Prostate gland (tissue), 2 donors: ENCODE results near the gene TMEM35B. TPM values are rescaled to one million over a fixed set of nuclear protein-coding genes. Genes with fewer than 3 reads are reported as not detected.
"Not testable (repeated sequence)": the region's sequence is repeated elsewhere in the genome, so short reads cannot be mapped to it uniquely, and the experiment has no call there.

Experiments
- DNase-seq: peaks from one replicate; pipeline ENCODE4 v3.0.0-alpha.2; 2019; ENCODE audit warnings: low spot score
- H3K27ac ChIP-seq, 2 donors: fragments of 200-600 bp; sonication (generic); 2 replicates each; pipeline ENCODE4 v1.5.1; 2017 to 2019
- H3K27me3 ChIP-seq: fragments of 200-600 bp; sonication (generic); replicated peaks from 2 replicates; pipeline ENCODE4 v1.5.1; 2019; ENCODE audit not compliant: insufficient read depth
- H3K36me3 ChIP-seq, 2 donors: fragments of 200-600 bp; sonication (generic); 1 replicate in 1 of 2; 2 replicates in 1 of 2; pipeline versions ENCODE4 v1.5.1 to v1.8.1; 2017 to 2019
- H3K4me1 ChIP-seq: fragments of 200-600 bp; sonication (generic); replicated peaks from 2 replicates; pipeline ENCODE4 v1.5.1; 2019
- H3K4me3 ChIP-seq, 2 donors: fragments of 200-600 bp; sonication (generic); 2 replicates each; pipeline ENCODE4 v1.5.1; 2017 to 2019
- H3K9me3 ChIP-seq: fragments of 200-600 bp; sonication (generic); 2 replicates; pipeline ENCODE4 v1.5.1; 2017
- POLR2A ChIP-seq: fragments of 450-650 bp; IDR thresholded peaks from one replicate; pipeline ENCODE4 v1.6.1; 2016; ENCODE audit warnings: antibody characterized with exemption, mild to moderate bottlenecking
- POLR2AphosphoS5 ChIP-seq: sonication (generic); formaldehyde crosslinking; IDR thresholded peaks from one replicate; pipeline ENCODE4 v1.6.1; 2017; ENCODE audit warnings: antibody characterized with exemption
- WGBS: methylation state at CpG from one replicate; pipeline ENCODE4 v1.1.5; 2018; 5-methylcytosine and 5-hydroxymethylcytosine counted together
- intact Hi-C: fragments of 100-400 bp; cut with DNase I; formaldehyde crosslinking; loops from one replicate; pipeline ENCODE4 v1.14.2; 2022
- small RNA-seq, 2 donors: library from RNA; depleted of rRNA; stranded (forward); fragments of <200 nt; gene quantifications; one replicate each; pipeline ENCODE3, GENCODE V24; 2016
- total RNA-seq, 2 donors: library from RNA; depleted of rRNA; stranded (reverse); fragments of >200 nt; gene quantifications; one replicate each; pipeline ENCODE4 v1.1.0, GENCODE V29; 2016
- TF ChIP-seq, protein P1 (sequence below), 4 experiments: fragments of 200-600 bp in 2 of 4; fragments of 450-650 bp in 2 of 4; sonication (generic) in 2 of 4; IDR thresholded peaks; 1 replicate in 3 of 4; 2 replicates in 1 of 4; pipeline ENCODE4 v1.5.1; 2016 to 2019; ENCODE audit warnings: antibody characterized with exemption in 4 of 4, mild to moderate bottlenecking in 2 of 4, moderate library complexity in 2 of 4

The TMEM35B gene
- total RNA-seq, 2 donors from 2014 or later, result 60.8 to 64.4 TPM

DNA sequence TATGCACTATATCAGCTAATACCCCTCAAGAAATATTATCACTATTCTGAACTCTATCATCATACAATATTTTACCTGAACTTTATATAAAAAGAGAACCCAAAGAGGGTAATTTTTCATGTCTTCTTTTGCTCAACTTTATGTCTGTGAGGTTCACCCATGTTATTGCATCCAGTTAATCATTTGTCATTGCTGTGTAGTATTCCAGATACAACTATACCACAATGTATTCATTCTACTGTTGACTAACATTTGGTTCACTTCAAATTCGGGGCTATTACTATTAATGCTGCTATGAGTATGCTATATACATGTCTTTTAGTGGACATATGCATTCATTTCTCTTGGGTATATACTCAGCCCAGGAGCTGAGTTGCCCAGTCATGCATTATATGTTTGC is 34.7 kb downstream of the TMEM35B start:
- H3K27ac ChIP-seq, result no peak overlapping the region
- TF ChIP-seq POLR2AphosphoS5, result no peak
- TF ChIP-seq POLR2A, result no peak
- TF ChIP-seq, protein P1, sequence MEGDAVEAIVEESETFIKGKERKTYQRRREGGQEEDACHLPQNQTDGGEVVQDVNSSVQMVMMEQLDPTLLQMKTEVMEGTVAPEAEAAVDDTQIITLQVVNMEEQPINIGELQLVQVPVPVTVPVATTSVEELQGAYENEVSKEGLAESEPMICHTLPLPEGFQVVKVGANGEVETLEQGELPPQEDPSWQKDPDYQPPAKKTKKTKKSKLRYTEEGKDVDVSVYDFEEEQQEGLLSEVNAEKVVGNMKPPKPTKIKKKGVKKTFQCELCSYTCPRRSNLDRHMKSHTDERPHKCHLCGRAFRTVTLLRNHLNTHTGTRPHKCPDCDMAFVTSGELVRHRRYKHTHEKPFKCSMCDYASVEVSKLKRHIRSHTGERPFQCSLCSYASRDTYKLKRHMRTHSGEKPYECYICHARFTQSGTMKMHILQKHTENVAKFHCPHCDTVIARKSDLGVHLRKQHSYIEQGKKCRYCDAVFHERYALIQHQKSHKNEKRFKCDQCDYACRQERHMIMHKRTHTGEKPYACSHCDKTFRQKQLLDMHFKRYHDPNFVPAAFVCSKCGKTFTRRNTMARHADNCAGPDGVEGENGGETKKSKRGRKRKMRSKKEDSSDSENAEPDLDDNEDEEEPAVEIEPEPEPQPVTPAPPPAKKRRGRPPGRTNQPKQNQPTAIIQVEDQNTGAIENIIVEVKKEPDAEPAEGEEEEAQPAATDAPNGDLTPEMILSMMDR (IDR thresholded peaks at IDR 0.05), result no peak
- no peak for DNase-seq
- WGBS, result 57% methylated on average over 1 of the region's 1 CpG
- no peak overlapping the region for H3K4me3 ChIP-seq
- no peaks in the 10 kb centered on the region for H3K27me3 ChIP-seq
- no peaks in the 10 kb centered on the region for H3K4me1 ChIP-seq
- H3K9me3 ChIP-seq, result no peaks in the 10 kb centered on the region
- intact Hi-C loops, result no loop called here
- no peaks in the 10 kb centered on the region for H3K36me3 ChIP-seq

DNA sequence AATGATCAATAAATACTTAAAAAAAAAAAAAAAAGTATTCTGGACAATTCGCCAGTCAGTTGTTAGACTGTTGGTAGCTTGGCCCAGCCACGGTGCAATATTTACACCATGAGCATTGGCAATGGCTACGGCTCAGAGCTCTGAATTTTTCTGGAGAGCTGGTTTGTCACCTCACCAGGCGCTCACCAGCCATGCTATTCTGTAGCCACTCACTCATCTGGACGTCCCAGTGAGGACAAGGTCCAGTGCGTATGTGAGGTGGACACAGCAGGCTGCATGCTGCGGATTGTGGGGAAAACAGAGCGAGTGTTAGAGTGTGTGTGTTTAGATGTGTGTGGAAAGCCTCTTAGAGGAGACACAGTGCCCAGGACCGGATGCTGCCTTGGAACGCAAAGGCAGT is 36.4 kb downstream of the TMEM35B start:
- H3K9me3 ChIP-seq, H3K27ac ChIP-seq, DNase-seq, H3K27me3 ChIP-seq, H3K36me3 ChIP-seq, intact Hi-C loops, H3K4me1 ChIP-seq, H3K4me3 ChIP-seq: not testable (repeated sequence)
- WGBS, result 90% methylated on average over 10 of the region's 10 CpGs

DNA sequence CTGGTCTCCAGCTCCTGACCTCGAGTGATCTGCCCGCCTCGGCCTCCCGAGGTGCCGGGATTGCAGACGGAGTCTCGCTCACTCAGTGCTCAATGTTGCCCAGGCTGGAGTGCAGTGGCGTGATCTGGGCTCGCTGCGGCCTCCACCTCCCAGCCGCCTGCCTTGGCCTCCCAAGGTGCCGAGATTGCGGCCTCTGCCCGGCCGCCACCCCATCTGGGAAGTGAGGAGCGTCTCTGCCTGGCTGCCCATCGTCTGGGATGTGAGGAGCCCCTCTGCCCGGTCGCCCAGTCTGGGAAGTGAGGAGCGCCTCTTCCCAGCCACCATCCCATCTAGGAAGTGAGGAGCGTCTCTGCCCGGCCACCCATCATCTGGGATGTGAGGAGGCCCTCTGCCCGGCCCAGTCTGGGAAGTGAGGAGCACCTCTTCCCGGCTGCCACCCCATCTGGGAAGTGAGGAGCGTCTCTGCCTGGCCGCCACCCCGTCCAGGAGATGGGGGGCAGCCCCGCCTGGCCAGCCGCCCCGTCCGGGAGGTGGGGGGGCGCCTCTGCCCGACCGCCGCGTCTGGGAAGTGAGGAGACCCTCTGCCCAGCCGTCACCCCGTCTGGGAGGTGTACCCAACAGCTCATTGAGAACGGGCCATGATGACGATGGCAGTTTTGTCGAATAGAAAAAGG is 37.4 kb downstream of the TMEM35B start:
- H3K27me3 ChIP-seq, H3K4me3 ChIP-seq, H3K4me1 ChIP-seq, H3K36me3 ChIP-seq, DNase-seq, intact Hi-C loops, H3K9me3 ChIP-seq, H3K27ac ChIP-seq: not testable (repeated sequence)
- WGBS, result 96% methylated on average over 38 of the region's 41 CpGs

DNA sequence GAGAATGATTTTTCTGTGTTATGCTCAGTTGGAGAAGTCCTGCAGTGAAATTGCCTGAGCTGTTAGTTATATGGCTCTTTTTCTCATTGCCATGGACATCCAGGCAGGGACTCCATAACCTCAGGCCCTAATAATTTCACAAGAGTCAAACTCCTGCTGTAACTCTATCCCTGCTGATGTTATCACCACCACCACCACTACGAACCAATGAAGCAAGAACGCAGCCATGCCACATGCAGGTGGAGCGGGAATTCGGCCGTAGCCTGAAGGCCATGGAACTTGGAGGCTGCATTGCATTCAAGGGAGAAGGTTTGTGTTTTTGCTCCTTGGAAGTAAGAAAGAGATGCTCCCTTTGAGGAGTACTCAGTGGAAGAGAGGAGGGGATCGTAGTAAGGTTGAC is 38.9 kb downstream of the TMEM35B start:
- no peak for DNase-seq
- H3K27ac ChIP-seq, result no peak overlapping the region
- H3K36me3 ChIP-seq, result no peaks in the 10 kb centered on the region
- H3K27me3 ChIP-seq, result no peaks in the 10 kb centered on the region
- TF ChIP-seq POLR2AphosphoS5 (no peak), POLR2A (no peak)
- TF ChIP-seq, protein P1 (IDR thresholded peaks at IDR 0.05), result no peak
- H3K4me3 ChIP-seq, result no peak overlapping the region
- no peaks in the 10 kb centered on the region for H3K4me1 ChIP-seq
- intact Hi-C loops, result no loop called here
- WGBS, result 79% methylated on average over 6 of the region's 6 CpGs
- no peaks in the 10 kb centered on the region for H3K9me3 ChIP-seq

DNA sequence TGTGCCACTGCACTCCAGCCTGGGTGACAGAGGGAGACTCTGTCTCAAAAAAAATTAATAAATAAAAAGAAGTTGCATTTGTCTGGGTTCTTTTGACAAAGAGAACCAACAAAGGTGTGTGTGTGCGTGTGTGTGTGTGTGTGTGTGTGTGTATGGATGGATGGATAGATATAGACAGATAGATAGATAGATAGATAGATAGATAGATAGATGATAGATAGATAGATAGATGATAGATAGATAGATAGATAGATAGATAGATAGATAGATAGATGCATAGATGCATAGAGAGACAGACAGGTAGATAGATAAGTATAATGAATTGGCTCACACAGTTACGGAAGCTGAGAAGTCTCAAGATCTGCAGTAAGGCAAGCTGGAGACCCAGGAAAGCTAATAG is 43.3 kb downstream of the TMEM35B start:
- H3K36me3 ChIP-seq, H3K4me3 ChIP-seq, H3K27ac ChIP-seq, intact Hi-C loops, H3K9me3 ChIP-seq, DNase-seq, H3K4me1 ChIP-seq, H3K27me3 ChIP-seq: not testable (repeated sequence)
- WGBS, result 94% methylated on average over 2 of the region's 2 CpGs

Small RNA genes within 50 kb of the gene (small RNA-seq; reads per million reads assigned to genes)
- 0 reads per million in 2 donors for gene TMEM35B

Other genes with a start within 250 kb of the TMEM35B start
- gene GJB5, start 230.3 kb downstream of the TMEM35B start, total RNA-seq, result 1 to 10 TPM; 6.5 to 6.9 TPM
- 1 to 10 TPM; 1.3 to 2.4 TPM for gene GJB4, start 225.6 kb downstream of the TMEM35B start, total RNA-seq
- 1 to 10 TPM; 5.4 to 7.1 TPM for gene GJB3, start 204.1 kb downstream of the TMEM35B start, total RNA-seq
- gene GJA4, start 192.3 kb downstream of the TMEM35B start, total RNA-seq, result 10 to 100 TPM in 1 of 2 donors, 1 to 10 TPM in 1; 3.8 to 15.9 TPM
- gene SMIM12, start 125.6 kb downstream of the TMEM35B start, total RNA-seq, result 10 to 100 TPM; 10.7 to 29.6 TPM
- gene DLGAP3, start 55.7 kb downstream of the TMEM35B start, total RNA-seq, result 1 to 10 TPM in 1 of 2 donors, under 1 TPM in 1; 0.14 to 7.1 TPM
- 10 to 100 TPM in 1 of 2 donors, 1 to 10 TPM in 1; 8.0 to 19.5 TPM for gene ZMYM6, start 46.6 kb upstream of the TMEM35B start, total RNA-seq
- gene ZMYM1, start 94.0 kb upstream of the TMEM35B start, total RNA-seq, result 10 to 100 TPM; 12.0 to 31.5 TPM
- 100 to 1,000 TPM; 178 to 311 TPM for gene SFPQ, start 207.8 kb upstream of the TMEM35B start, total RNA-seq